Skin of body (tissue), 3 donors: ENCODE data around the gene TMIGD1. TPM values are rescaled to one million over a fixed set of nuclear protein-coding genes. Genes with fewer than 3 reads are reported as not detected.

Source experiments
- DNase-seq: peaks from one replicate; lab custom pipeline; 2025; lab: John Stamatoyannopoulos, UW
- small RNA-seq: library from RNA; depleted of rRNA; stranded (forward); fragments of <200 nt; gene quantifications from one replicate; pipeline ENCODE3, GENCODE V24; 2014; ENCODE audit warnings: low replicate concordance
- total RNA-seq: library from RNA; depleted of rRNA; stranded (reverse); fragments of >200 nt; gene quantifications from one replicate; pipeline ENCODE4 v1.2.3, GENCODE V29; 2014

TMIGD1 gene
- total RNA-seq, 1 donor from 2014 or later, result not detected

GRCh38 chr17:30290696-30291542 lies 42.9 kb downstream of the TMIGD1 start:
- DNase-seq, result no peak

GRCh38 chr17:30290077-30290476 lies 43.8 kb downstream of the TMIGD1 start:
- DNase-seq, result no peak

GRCh38 chr17:30279156-30279555 lies 54.7 kb downstream of the TMIGD1 start:
- no peak for DNase-seq

GRCh38 chr17:30278032-30278431 lies 55.8 kb downstream of the TMIGD1 start:
- peak; percentile 32 for DNase-seq

GRCh38 chr17:30275911-30276310 lies 57.9 kb downstream of the TMIGD1 start:
- no peak for DNase-seq

GRCh38 chr17:30274887-30275286 lies 59.0 kb downstream of the TMIGD1 start:
- no peak for DNase-seq

- DNase-seq, result no peak
Measured at GRCh38 chr17:30273373-30273772, 60.5 kb downstream of the TMIGD1 start.

- DNase-seq, result no peak
Measured at GRCh38 chr17:30271102-30271501, 62.8 kb downstream of the TMIGD1 start.

- DNase-seq, result no peak
Measured at GRCh38 chr17:30267625-30268024, 66.2 kb downstream of the TMIGD1 start.

Small RNA genes lying within 50 kb of the gene (small RNA-seq; reads per million reads assigned to genes)
- gene RF00019 (not detected), gene RNU6-1267P (not detected), gene RNU6-990P (not detected)

Other genes starting within 250 kb of the TMIGD1 start
- gene NSRP1, start 217.2 kb downstream of the TMIGD1 start, total RNA-seq, result 17.0 TPM
- 1.8 TPM for gene SLC6A4, start 98.4 kb downstream of the TMIGD1 start, total RNA-seq
- gene BLMH, start 42.1 kb downstream of the TMIGD1 start, total RNA-seq, result 59.2 TPM
- 64.2 TPM for gene CPD, start 44.9 kb upstream of the TMIGD1 start, total RNA-seq
- 26.0 TPM for gene GOSR1, start 143.4 kb upstream of the TMIGD1 start, total RNA-seq